Stimulated activated CD8-positive, alpha-beta memory T cell treated with anti-CD3 and anti-CD28 coated beads, Interleukin-12 subunit alpha, Interleukin-12 subunit beta, amount 100 ng/mL, for 4 hours (primary cell): Measurements from ENCODE around the gene POU2AF3.

ENCODE experiments used
- DNase-seq: peaks from one replicate; pipeline ENCODE4 v3.0.0-alpha.2; 2020; ENCODE audit warnings: low read depth

POU2AF3 gene

GRCh38 chr11:111353776-111354600 lies 55.6 kb downstream of the POU2AF3 start:
- DNase-seq, result no peak

- DNase-seq, result no peak
Observed at GRCh38 chr11:111354601-111354891, 56.2 kb downstream of the POU2AF3 start.

- DNase-seq, result no peak
Observed at GRCh38 chr11:111355101-111355500, 56.8 kb downstream of the POU2AF3 start.

GRCh38 chr11:111355956-111356659 lies 57.8 kb downstream of the POU2AF3 start:
- DNase-seq, result no peak

- no peak for DNase-seq
Observed at GRCh38 chr11:111356660-111357048, 58.3 kb downstream of the POU2AF3 start.

- DNase-seq, result no peak
Observed at GRCh38 chr11:111357150-111358037, 59.0 kb downstream of the POU2AF3 start.
